H1 (cell line): ENCODE results near the gene HLA-F.

Experiments used
- CHD2 ChIP-seq: IDR thresholded peaks from 2 replicates; pipeline ENCODE4 v1.6.1; 2012; ENCODE audit warnings: low read length, improper control_type of control experiment
- CTCF ChIP-seq, 3 experiments: IDR thresholded peaks; 1 replicate in 2 of 3; 2 replicates in 1 of 3; pipeline versions ENCODE4 v1.5.1 to v1.6.1; 2011; ENCODE audit warnings: low read length in 3 of 3, mild to moderate bottlenecking in 3 of 3, inconsistent platforms in 2 of 3, low read depth in 1 of 3, moderate library complexity in 1 of 3; ENCODE audit not compliant: insufficient read depth in 1 of 3; ENCODE audit errors: control extremely low read depth in 1 of 3
- FOSL1 ChIP-seq: IDR thresholded peaks from 2 replicates; pipeline ENCODE4 v1.6.1; 2011; ENCODE audit warnings: mild to moderate bottlenecking, low read depth, low read length, moderate library complexity; ENCODE audit not compliant: insufficient read depth
- KDM1A ChIP-seq: fragments of 200-600, 300-600 bp; sonication (generic); IDR thresholded peaks from 2 replicates; pipeline ENCODE4 v1.7.1; 2016; ENCODE audit warnings: mild to moderate bottlenecking, low read length, borderline replicate concordance
- MAX ChIP-seq: IDR thresholded peaks from 2 replicates; pipeline ENCODE4 v1.6.1; 2012; ENCODE audit warnings: inconsistent platforms
- PHF8 ChIP-seq: fragments of 200-600 bp; sonication (generic); conservative IDR thresholded peaks from 2 replicates; pipeline ENCODE4 v1.7.1; 2012; ENCODE audit warnings: low read depth, mild to moderate bottlenecking, inconsistent platforms, low read length, moderate library complexity
- SUZ12 ChIP-seq: fragments of 200-600 bp; sonication (generic); IDR thresholded peaks from 2 replicates; pipeline ENCODE4 v1.6.1; 2012; ENCODE audit warnings: mild to moderate bottlenecking, inconsistent platforms, low read length, moderate library complexity, mixed read lengths
- USF2 ChIP-seq: IDR thresholded peaks from 2 replicates; pipeline ENCODE4 v1.6.1; 2011; ENCODE audit warnings: low read length, improper control_type of control experiment
- ZNF274 ChIP-seq: IDR thresholded peaks from 2 replicates; pipeline ENCODE4 v1.7.0; 2012; ENCODE audit warnings: low read length, borderline replicate concordance; ENCODE audit errors: extremely low read depth

- TF ChIP-seq CTCF (IDR thresholded peaks at IDR 0.05; ENCODE audit: control extremely low read depth in 1 of 3, insufficient read depth in 1 of 3, low read depth in 1 of 3, low read length in 3 of 3) (no peak), ZNF274 (no peak), PHF8 (no peak; the same call in 1 of the 2 replicates), KDM1A (no peak), FOSL1 (no peak), USF2 (no peak), SUZ12 (no peak), MAX (peak; percentile 83), CHD2 (no peak)
Observed at GRCh38 chr6:29723666-29724588, 693 bp downstream of the HLA-F start.
